GM19467 (cell line): ENCODE data around the gene DDX31.

ENCODE experiments used
- ATAC-seq: cut with Tn5 transposase; IDR thresholded peaks from one replicate; pipeline ENCODE4 v1.9.1; 2021; ENCODE audit warnings: mild to moderate bottlenecking, moderate library complexity; ENCODE audit not compliant: unreplicated experiment

The DDX31 gene

DNA sequence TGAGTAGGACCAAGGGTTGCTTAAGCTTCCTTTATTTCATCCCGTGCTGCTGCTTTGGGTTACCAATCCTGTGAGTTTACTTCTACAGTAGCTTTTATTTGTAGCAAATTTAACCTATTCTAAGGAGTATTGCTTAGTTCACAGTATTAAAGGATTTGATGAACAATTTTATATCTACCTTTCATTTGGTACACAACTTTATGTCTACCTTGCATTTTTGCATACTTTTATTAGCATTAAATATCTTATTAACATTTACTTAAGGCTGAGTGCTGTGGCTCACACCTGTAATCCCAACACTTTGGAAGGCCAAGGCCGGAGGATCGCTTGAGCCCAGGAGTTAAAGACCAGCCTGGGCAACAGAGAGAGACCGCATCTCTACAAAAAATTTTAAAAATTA is 4.7 kb upstream of the DDX31 start:
- no peak for ATAC-seq

DNA sequence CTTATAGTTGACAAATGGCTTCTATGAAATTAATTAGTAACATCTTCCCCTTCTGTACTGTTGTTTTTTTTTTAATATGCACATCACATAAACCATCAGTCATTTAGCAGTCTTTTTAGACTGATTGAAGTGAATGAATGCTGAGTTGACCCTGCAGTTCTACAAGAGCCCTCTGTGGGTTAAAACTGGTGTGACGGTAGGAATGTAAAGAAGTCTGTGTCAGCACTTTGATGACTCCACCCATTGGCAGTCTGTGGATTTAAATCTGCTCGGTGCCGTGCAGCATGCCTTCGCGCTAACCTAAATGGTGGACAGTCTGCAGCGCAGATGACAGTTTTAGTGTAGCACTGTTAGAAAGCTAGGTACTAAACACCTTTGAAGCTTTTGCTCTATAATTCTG is 3.6 kb upstream of the DDX31 start:
- no peak for ATAC-seq

GRCh38 chr9:132672413-132672690 is 2.6 kb upstream of the DDX31 start:
- ATAC-seq = no peak

GRCh38 chr9:132671620-132672412 is 2.0 kb upstream of the DDX31 start:
- ATAC-seq = no peak

- ATAC-seq = peak; percentile 22
Observed at GRCh38 chr9:132670457-132671391, 941 bp upstream of the DDX31 start, which contains the start of gene GTF3C4. TSS of gene GTF3C4 (plus strand) at chr9:132670464. CDS start at chr9:132670599, 135 bp downstream.

- ATAC-seq = no peak
Observed at GRCh38 chr9:132669319-132669697, 475 bp downstream of the DDX31 start.

- no peak for ATAC-seq
Observed at GRCh38 chr9:132663851-132664250, 5.9 kb downstream of the DDX31 start.

DNA sequence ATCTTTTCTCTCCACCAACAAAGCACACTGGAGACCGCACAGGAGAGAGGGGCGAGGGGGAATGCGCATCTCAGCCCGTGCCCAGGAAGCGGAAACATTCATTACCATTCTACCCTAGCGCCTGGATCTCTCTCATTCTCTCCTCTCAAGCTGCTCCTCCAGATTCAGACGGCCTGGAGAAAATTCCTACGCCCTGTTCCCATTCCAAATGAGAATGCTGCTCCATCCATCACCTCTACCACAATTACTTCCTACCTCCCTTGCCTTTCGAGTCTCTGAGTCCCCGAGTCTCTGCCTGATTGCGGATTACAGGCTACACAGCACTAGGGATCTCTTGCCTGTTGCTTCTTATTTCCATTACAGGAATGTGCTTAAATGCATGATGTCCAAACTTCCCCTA is 6.7 kb downstream of the DDX31 start:
- ATAC-seq = no peak

DNA sequence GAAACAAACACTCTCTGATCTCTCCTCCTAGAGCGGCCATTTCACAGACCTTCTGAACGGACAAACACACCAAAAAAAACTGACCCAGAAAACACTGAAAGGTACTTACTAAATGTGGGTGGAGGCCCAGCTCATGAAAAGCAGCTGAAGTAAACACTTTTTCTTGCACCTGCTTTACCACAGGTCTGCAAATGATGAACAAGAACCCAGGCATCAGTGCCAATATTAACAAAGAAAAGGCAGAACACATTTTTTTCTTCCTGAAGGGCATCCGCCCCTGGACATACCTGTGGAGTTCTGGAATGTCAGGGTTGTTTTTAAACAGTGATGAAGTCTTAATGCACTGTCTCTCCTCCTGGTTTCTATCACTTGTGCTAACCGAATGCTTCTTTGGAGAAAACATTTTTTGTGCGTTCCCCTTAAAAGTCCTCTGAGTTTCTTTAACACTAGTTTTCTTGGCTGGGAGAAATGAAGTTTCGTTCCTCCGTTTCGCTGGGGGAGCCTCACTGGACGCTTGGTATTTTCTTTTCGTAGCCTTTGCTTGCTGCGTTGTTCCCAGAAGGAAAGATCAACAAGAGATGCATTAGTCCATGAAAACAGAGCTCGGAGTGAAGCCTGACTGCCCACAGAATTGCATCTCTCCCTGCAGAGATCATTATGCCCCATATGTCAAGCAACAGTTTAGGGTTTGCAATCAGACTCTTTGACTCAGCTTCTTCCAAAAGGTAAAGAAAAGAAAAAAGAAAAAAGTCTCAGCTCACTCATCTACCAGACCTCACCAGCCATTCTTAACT is 7.4 kb downstream of the DDX31 start:
- no peak for ATAC-seq

DNA sequence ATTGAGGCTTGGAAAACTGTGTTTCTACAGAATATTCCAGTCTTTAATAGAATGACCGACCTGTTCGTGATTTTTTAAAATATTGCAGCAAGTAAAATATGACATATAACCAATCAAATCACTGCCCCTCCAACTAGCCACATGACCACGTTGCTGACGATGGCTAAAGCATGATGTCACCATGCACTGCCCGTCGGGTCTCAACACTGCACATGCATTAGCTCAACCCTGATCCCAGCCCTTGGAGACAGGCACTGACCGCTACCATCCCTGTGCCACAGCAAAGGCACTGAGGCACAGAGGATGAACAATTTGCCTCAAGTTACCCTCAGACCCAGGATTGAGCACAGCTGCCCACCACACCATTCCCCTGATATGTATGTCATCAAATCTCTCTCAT is 13.5 kb downstream of the DDX31 start:
- ATAC-seq = no peak

- ATAC-seq = no peak
Observed at GRCh38 chr9:132651259-132651658, 18.5 kb downstream of the DDX31 start.

DNA sequence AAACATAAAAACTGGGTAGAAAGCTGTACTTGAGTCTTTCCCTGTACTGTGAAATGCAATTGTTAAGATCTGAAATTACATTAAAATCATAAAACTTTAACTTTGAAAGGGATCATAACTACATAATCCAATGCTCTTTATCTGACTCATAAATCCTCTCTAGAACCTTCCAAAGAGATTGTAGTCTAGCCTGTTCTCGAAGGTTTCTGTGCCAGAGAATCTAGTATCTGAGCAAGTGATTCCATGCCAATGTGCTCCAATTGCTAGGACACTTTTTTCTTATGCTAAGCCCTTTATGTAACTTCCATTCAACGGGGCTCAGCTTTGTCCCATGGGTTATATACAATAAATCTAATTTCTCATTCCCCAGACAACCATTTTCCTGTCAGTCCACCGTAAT is 21.1 kb downstream of the DDX31 start:
- no peak for ATAC-seq

GRCh38 chr9:132648283-132648682 is 21.5 kb downstream of the DDX31 start:
- ATAC-seq = no peak

DNA sequence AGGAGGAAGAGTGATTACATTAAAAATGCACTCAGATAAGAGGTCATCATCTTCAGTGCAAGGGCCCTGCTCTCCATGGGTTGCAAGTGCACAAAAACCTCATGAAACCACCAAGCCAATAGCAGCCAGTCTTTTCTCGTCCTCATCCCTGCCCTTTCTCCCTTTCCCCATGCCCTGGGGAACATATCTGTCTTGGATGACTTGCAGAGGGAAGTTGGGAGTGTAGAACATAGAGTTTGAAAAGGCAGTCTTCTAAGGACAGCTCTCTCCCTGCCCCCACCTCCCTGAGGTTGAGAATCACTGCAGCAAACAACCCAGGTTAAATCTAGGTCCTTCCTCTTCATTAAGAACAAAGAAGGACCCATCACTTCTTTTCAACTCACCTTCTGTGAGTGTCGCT is 22.0 kb downstream of the DDX31 start:
- ATAC-seq = no peak

DNA sequence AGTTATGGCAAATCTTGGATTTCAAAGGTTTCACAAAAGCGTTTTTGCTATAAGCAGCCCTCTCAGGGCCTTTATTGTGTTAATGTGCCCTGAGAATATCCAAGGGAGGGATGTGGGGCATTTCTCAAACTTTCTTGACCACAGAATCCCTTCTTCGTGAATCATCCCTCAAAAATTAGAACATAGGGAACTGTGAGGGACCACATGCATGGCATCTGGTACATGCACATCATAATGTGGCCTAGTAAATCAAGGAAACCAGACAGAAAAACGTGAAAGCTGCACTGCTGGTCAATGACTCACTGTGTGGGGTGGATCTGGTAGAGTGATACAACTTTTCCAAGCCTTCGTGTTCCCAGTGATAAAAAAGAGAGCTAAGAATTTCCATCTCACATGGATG is 22.4 kb downstream of the DDX31 start:
- ATAC-seq = no peak

GRCh38 chr9:132646726-132647125 is 23.1 kb downstream of the DDX31 start:
- no peak for ATAC-seq

- no peak for ATAC-seq
Observed at GRCh38 chr9:132645711-132646110, 24.1 kb downstream of the DDX31 start.

DNA sequence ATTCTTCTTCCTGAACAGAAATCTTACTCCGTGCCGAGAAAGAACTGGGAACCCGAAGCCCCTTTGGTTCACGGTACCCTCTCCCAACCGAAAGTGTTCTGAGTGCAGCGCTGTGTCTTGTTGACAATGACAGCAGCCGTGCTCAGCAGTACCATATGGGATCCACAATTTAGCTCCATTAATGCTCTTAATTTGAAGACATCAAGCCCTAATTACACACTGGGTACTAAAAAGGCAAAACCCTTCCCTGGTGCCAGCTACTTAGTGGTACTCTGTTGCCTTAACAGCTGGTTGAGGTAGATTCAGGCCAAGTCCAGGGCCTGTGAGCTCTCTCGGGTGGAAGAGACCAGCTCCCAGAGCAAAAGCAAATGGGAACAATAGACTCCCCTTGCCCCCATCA is 24.5 kb downstream of the DDX31 start:
- no peak for ATAC-seq

DNA sequence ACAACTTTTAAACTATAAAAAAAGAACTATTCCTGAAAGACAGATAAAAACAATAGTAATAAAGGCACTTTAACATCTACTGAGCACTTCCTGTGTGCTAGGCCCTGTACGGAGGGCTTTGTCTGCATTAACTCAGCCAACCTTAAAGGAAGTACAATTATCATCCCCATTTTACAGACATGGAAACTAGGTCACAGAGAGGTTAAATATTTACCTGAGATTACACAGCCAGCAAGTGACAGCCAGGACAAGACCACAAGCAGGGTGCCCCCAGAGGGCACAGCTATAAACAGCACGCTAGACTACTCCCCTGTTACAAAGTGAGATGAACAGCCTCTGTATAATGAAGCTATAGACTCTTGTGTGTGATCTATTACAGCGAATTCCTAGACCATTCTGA is 25.5 kb downstream of the DDX31 start:
- no peak for ATAC-seq

DNA sequence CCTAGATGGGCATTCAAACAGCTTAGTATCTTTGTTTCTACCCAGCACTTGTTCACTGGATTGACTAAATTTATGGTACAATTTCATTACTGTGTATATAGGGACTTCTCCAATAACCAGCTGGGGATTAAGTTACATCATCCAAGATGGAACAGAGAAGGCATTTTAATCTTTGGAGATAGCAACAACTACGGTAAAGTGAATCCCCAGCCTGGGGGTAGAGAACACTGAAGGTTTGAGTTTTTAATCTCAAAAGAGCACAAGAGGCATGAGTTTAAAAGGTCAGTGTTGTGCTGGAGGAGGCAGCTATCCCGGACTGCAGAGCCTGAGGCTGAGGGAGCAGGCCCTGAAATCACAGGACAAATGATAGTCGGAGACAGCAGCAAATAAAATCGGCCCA is 28.6 kb downstream of the DDX31 start:
- ATAC-seq = no peak

DNA sequence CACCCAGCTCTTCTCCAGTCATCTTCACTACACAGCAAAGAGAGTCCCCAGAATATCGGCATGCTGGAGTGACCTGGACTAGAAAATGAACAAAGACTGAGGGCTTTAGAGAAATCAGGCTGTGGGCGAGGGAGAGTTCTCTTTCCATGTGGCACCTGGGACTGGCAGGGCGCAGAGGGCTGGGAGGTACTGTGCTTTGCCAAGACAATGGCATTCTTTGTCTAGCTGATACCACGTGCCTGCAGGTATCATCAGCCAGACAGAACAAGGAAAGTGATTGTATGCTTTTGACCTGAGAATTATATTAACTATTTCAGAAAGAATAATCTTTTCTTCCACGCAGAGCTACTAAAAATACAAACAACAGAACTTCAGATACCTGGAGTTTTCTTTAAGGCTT is 30.5 kb downstream of the DDX31 start:
- ATAC-seq = no peak
